Muscle of leg (tissue), 11 donors: Measurements from ENCODE around the gene MICALL2. TPM values are rescaled to one million over a fixed set of nuclear protein-coding genes. Genes with fewer than 3 reads are reported as not detected.

ENCODE experiments used
- DNase-seq: peaks from one replicate; pipeline ENCODE4 v3.0.0; 2013
- H3K27ac ChIP-seq: one replicate; pipeline ENCODE4 v1.5.1; 2013; ENCODE audit warnings: mild to moderate bottlenecking, low read length, control low read depth
- H3K27me3 ChIP-seq: one replicate; pipeline ENCODE4 v1.6.1; 2013; ENCODE audit warnings: low read length; ENCODE audit not compliant: control insufficient read depth, insufficient read depth
- H3K36me3 ChIP-seq: one replicate; pipeline ENCODE4 v1.6.1; 2013; ENCODE audit warnings: low read length; ENCODE audit not compliant: control insufficient read depth, insufficient read depth
- H3K4me1 ChIP-seq: one replicate; pipeline ENCODE4 v1.6.1; 2013; ENCODE audit warnings: low read length; ENCODE audit not compliant: control insufficient read depth, insufficient read depth
- H3K4me3 ChIP-seq: one replicate; pipeline ENCODE4 v1.5.1; 2013; ENCODE audit warnings: low read length, control low read depth
- H3K9me3 ChIP-seq: replicated peaks from 2 replicates; pipeline ENCODE4 v1.6.1; 2013; ENCODE audit warnings: low read depth, low read length; ENCODE audit not compliant: control insufficient read depth
- WGBS: methylation state at CpG from one replicate; pipeline ENCODE4 v1.1.5; 2013; ENCODE audit warnings: missing lambda C conversion rate; ENCODE audit not compliant: insufficient coverage; 5-methylcytosine and 5-hydroxymethylcytosine counted together
- polyA plus RNA-seq, 8 donors: library from polyadenylated mRNA; unstranded; fragments of 120-200 nt; gene quantifications; one replicate each; pipeline versions ENCODE4 v1.2.1 to v1.2.3, GENCODE V29; 2013; ENCODE audit warnings: inconsistent platforms in 1 of 8, low replicate concordance in 1 of 8; ENCODE audit not compliant: insufficient read length in 8 of 8, insufficient read depth in 1 of 8
- total RNA-seq: library from RNA; stranded (reverse); fragments of 120-200 nt; gene quantifications from one replicate; pipeline ENCODE4 v1.2.4, GENCODE V29; 2013

MICALL2 gene
- total and polyA plus RNA-seq, 9 donors: 4.4 to 13.3 (median 7.5) TPM

DNA sequence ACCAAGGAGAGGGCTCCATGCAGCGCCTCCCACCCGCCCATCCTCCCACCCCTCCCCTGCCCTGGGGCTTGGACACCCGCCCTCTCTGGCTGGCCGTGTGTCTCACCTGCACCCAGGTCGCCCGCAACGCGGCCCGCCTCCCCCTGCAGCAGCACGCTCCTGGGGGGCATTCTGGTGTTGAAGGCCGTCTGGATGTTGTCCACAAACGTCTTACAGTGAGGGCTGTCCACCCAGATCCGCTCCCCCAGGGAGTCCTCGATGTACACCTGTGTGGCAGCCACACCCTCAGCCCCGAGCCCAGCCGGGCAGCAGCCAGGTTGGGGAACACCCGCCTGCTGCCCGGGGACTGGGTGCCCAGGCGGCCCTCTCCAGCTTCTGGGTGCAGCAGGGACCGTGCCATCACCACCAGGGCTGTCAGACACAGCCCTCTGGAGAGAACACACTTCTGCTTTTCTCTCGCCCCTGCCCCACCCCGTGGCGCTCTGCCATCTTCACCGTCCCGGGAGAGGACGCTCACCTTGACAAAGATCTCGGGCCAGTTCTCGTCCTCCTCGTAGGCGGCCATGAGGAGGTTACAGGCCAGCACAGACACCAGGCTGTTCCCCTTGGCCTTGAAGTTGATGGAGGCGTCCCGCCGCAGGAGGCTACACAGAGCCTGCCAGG, 40.2 kb upstream of the MICALL2 start:
- Histone ChIP-seq H3K27me3 (no peaks in the 10 kb centered on the region), H3K4me3 (no peak overlapping the region), H3K36me3 (peaks cover 78% of the 10 kb centered on the region), H3K9me3 (no peaks in the 10 kb centered on the region), H3K4me1 (peaks cover 10% of the 10 kb centered on the region), H3K27ac (no peak overlapping the region)
- WGBS: 92% methylated on average over 31 of the region's 33 CpGs
- no peak for DNase-seq

DNA sequence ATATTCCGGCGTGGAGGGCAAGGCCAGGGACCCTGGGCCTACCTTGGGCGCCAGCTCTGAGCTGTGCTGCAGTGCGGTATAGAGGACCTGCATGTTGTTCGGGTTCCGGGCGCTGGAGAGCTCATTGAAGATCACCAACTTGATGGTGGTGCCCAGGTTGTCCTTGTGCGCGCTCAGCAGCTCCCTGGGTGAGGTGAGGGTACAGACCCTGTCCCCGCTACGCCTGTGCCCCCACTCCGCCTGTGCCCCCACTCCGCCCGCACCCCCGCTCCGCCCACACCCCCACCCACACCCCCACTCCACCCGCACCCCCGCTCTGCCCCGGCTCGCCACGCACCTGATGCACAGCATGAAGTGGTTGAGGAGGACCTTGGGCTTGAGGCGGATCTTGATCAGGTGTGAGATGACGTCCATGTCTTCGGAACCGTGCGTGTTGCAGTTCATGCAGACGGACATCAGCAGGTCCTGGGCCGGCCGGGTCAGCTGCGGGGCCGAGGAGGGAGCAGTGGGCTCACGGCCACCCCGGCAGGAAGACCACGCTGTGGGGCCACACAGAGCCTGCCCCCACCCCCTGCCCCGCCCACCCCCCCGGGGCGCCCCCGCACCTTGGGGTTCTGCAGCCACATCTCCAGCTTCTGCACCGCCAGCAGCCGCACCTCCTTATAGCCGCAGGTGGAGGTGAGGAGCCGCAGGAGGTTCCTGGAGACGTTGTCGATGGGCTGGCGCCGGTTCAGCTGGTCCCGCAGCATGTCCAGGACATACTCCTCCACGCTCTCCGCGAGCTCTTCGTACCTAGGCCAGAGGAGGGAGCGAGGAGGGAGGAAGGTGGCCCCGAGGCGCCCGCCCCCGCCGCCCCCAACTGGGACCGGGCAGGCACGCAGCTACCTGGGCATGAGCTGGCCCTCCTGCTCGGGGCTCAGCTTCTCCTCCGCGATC, 39.4 kb upstream of the MICALL2 start:
- H3K27ac ChIP-seq: no peak overlapping the region
- 95% methylated on average over 34 of the region's 62 CpGs for WGBS
- peaks cover 10% of the 10 kb centered on the region for H3K4me1 ChIP-seq
- H3K4me3 ChIP-seq: no peak overlapping the region
- DNase-seq: no peak
- peaks cover 86% of the 10 kb centered on the region for H3K36me3 ChIP-seq
- no peaks in the 10 kb centered on the region for H3K27me3 ChIP-seq
- no peaks in the 10 kb centered on the region for H3K9me3 ChIP-seq

DNA sequence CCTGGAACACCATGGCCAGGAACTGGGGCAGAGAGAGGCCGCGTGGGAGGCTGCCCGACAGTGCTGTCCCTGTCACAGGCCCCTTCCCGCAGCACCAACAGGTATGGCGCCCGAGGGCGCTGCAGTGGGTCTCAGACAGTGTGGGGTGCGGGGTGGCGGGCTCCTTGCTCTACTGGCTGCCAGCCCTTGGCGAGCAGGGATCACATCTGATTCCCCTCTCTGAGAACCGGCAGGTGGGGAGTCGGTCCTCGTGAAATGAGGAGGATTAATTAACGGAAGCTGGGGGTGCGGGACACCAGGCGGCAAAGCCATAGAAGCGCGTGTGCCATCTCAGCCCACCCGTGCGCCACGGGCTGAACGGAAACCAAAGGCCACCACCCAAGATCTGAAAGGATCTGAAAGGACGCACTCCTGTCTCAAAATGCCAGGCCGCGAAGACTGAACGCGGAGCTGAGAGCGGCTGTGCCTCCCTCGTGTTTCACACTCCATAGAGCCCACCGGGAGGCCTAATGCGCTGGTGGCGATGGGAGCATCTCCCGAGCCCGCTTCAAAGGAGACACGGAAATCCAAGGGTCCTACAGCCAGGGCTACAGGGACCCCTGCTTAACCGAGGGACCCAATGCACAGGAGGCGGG, 38.1 kb upstream of the MICALL2 start:
- DNase-seq: no peak
- Histone ChIP-seq H3K36me3 (peaks cover 86% of the 10 kb centered on the region), H3K9me3 (no peaks in the 10 kb centered on the region), H3K4me3 (no peak overlapping the region), H3K27ac (no peak overlapping the region), H3K27me3 (no peaks in the 10 kb centered on the region), H3K4me1 (no peaks in the 10 kb centered on the region)
- WGBS: 95% methylated on average over 37 of the region's 37 CpGs

DNA sequence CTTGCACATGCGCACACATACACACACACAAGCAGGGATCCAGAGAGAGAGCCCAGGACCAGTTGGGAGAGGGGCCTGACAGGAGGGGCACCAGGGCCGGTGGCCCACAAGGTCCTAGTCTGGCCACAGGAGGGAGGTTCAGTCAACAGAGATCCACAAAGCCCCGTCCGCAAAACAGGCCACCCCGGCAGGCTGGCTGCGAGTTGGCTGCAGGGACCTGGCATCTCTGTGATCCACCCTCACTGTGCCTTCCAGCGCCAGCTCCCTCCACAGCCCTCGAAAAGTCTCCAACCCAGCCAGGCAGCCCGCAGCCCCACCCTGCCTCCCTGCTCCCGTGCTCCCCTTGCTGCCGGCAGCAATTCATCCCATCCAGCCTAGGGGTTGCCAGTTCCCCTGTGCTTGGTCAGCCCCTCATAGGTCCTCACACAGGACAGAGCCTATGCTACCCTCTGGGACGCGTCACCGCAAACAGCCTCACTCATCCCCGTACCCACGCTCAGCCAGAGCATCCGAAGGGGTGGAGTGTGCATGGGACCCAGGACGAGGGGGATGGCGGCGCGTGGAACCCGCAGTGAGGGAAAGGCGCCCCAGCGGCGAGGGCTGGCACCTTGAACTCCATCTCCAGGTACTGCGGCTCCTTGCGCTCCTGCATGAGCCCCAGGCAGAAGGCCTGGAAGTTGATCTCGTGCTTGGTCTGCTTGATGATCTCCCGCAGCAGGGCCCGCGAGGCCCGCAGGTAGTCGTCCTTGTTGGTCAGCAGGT, 37.4 kb upstream of the MICALL2 start:
- Histone ChIP-seq H3K4me1 (no peaks in the 10 kb centered on the region), H3K9me3 (no peaks in the 10 kb centered on the region), H3K27ac (no peak overlapping the region), H3K27me3 (no peaks in the 10 kb centered on the region), H3K4me3 (no peak overlapping the region), H3K36me3 (peaks cover 86% of the 10 kb centered on the region)
- 94% methylated on average over 32 of the region's 33 CpGs for WGBS
- DNase-seq: no peak

DNA sequence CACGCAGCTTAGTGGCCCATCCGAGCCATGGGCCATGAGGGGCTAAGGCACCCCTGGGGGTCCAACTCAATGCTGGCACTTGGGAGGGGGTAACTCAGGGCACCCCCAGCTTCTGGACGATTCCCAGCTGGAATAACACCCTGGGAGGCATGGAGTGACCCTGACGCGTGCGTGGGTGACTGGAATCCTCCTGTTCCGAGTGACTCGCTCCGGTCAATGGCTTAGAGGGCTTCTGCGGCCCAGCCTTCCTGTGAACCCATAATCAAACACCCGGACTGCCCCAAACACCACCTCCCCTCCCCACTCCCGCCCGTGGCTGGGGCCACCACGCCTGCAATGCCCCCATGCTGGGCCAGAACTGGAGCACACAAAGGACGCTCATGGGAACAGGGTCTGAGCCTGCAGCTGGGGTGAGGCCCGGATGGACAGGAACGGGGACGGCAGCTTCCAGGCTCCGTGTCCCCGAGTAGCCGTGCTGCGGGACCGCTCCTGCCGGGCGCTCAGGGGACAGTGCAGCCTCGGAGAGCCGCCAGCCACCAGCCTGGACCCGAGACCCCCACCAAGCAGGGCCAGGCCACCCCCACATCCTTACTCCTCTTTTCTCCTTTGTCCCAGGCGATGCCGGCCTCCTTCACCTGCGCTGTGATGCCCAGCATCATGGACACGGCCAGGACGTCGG, 36.4 kb upstream of the MICALL2 start:
- H3K4me1 ChIP-seq: no peaks in the 10 kb centered on the region
- H3K9me3 ChIP-seq: no peaks in the 10 kb centered on the region
- no peaks in the 10 kb centered on the region for H3K27me3 ChIP-seq
- WGBS: 88% methylated on average over 32 of the region's 34 CpGs
- H3K36me3 ChIP-seq: peaks cover 81% of the 10 kb centered on the region
- no peak overlapping the region for H3K4me3 ChIP-seq
- no peak overlapping the region for H3K27ac ChIP-seq
- no peak for DNase-seq

DNA sequence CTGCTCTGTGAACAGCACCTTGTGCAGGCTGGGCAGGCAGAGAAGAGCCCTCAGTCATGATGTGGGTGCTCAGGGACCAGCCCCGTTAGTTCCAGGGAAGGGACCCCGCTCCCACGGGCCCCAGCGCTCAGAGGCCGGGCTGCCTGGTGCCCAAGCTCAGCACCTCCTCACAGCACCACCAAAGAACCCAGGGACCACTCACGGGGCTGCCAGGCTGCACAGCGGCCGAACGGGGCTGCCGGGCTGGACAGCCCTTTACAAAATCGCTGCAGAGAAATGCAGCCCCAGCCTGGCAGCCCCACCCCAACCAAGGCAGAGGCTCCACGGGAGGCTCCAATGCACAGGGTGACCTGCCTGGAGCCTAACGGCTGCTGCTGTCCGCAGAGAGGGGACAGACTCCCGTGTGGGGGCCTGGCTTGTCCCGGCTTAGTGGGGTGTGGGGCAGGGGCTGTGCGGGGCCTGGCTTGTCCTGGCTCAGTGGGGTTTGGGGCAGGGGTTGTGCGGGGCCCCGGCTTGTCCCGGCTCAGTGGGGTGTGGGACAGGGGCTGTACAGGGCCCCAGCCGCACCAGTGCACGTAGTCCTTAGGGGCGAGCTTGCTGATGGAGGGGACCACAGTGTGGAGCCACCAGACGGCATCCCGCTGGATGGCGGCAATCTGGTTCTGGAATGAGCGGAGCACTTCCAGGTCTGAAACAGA, 35.7 kb upstream of the MICALL2 start:
- H3K4me3 ChIP-seq: no peak overlapping the region
- no peak overlapping the region for H3K27ac ChIP-seq
- H3K9me3 ChIP-seq: no peaks in the 10 kb centered on the region
- H3K27me3 ChIP-seq: no peaks in the 10 kb centered on the region
- WGBS: 92% methylated on average over 18 of the region's 27 CpGs
- no peak for DNase-seq
- H3K36me3 ChIP-seq: peaks cover 81% of the 10 kb centered on the region
- H3K4me1 ChIP-seq: no peaks in the 10 kb centered on the region

DNA sequence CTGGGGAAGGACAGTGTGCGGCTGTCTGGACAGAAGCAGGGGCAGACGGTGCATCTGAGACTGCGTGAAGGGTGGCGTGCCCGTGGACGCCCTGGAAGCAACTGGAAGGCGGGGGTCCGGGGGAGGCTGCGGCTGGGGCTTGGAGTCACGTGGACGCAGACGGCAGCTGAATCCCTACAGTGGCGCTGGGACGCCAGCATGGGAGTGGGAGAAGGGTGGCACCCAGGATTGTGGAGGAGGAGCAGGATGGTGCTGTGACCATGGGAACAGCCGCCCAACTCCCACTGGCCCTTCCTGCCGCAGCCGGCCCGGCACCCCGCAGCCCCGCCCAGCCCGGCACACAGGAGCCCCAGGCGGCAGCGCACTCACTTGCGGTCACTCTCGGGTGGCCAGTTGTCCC, 35.2 kb upstream of the MICALL2 start:
- 90% methylated on average over 25 of the region's 25 CpGs for WGBS
- H3K36me3 ChIP-seq: peaks cover 81% of the 10 kb centered on the region

DNA sequence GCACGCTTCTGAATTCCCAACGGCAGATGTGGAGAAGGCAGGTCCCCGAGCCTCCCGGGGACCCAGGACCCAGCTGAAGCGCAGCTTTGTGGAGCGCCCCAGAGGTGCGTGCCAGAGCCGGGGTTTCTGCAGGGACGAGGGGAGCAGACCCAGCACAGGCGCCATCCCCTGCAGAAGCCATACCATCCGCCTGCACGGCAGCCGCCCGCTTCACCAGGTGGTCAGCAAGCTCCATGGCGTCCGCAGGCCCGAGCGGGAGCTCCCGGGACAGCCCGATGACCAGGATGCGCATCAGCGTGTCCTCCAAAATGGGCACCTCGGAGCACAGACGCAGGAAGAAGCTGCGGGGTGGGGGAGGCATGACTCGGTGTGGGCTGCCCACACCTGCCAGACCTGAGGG, 34.3 kb upstream of the MICALL2 start:
- 95% methylated on average over 26 of the region's 26 CpGs for WGBS
- no peaks in the 10 kb centered on the region for H3K27me3 ChIP-seq
- no peak for DNase-seq
- H3K27ac ChIP-seq: no peak overlapping the region
- H3K9me3 ChIP-seq: no peaks in the 10 kb centered on the region
- H3K36me3 ChIP-seq: peaks cover 82% of the 10 kb centered on the region
- H3K4me1 ChIP-seq: no peaks in the 10 kb centered on the region
- no peak overlapping the region for H3K4me3 ChIP-seq

More for the DNA sequence above, 35.2 kb upstream of the MICALL2 start:
- no peak for DNase-seq
- no peaks in the 10 kb centered on the region for H3K9me3 ChIP-seq
- no peak overlapping the region for H3K27ac ChIP-seq
- H3K4me1 ChIP-seq: no peaks in the 10 kb centered on the region
- no peak overlapping the region for H3K4me3 ChIP-seq
- no peaks in the 10 kb centered on the region for H3K27me3 ChIP-seq

DNA sequence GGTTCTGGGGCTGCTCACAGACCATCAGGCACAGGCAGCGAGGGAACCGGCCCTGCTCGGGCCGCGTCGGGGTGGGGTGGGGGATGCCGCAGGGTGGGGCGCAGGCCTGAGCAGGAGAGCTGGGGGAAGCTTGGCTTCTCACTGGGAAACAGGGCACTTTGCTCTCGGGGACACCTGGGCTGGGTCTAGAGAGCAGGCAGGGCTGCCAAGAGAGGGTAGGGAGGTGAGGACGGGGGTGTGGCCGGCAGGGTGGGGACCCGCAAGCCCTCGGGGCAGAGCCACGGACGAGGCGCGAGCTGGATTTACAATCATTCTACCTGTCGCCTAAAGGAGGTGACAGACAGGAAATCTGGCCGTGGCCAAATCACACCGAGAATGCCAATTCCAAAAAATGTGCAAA, 33.9 kb upstream of the MICALL2 start:
- Histone ChIP-seq H3K36me3 (peaks cover 84% of the 10 kb centered on the region), H3K4me1 (no peaks in the 10 kb centered on the region), H3K9me3 (no peaks in the 10 kb centered on the region), H3K27me3 (no peaks in the 10 kb centered on the region), H3K4me3 (no peak overlapping the region), H3K27ac (no peak overlapping the region)
- no peak for DNase-seq
- WGBS: 83% methylated on average over 20 of the region's 20 CpGs
